NB4 (cell line): ENCODE measurements around the gene ACBD6.

ENCODE experiments used
- CTCF ChIP-seq: IDR thresholded peaks from one replicate; pipeline ENCODE4 v1.5.1; 2012; ENCODE audit warnings: low read depth, low read length
- MYC ChIP-seq: IDR thresholded peaks from 2 replicates; pipeline ENCODE4 v1.6.1; 2011; ENCODE audit warnings: low read depth, low read length
- POLR2A ChIP-seq: IDR thresholded peaks from 2 replicates; pipeline ENCODE4 v1.6.1; 2011; ENCODE audit warnings: mild to moderate bottlenecking; ENCODE audit not compliant: insufficient read length; ENCODE audit errors: extremely low read depth

DNA sequence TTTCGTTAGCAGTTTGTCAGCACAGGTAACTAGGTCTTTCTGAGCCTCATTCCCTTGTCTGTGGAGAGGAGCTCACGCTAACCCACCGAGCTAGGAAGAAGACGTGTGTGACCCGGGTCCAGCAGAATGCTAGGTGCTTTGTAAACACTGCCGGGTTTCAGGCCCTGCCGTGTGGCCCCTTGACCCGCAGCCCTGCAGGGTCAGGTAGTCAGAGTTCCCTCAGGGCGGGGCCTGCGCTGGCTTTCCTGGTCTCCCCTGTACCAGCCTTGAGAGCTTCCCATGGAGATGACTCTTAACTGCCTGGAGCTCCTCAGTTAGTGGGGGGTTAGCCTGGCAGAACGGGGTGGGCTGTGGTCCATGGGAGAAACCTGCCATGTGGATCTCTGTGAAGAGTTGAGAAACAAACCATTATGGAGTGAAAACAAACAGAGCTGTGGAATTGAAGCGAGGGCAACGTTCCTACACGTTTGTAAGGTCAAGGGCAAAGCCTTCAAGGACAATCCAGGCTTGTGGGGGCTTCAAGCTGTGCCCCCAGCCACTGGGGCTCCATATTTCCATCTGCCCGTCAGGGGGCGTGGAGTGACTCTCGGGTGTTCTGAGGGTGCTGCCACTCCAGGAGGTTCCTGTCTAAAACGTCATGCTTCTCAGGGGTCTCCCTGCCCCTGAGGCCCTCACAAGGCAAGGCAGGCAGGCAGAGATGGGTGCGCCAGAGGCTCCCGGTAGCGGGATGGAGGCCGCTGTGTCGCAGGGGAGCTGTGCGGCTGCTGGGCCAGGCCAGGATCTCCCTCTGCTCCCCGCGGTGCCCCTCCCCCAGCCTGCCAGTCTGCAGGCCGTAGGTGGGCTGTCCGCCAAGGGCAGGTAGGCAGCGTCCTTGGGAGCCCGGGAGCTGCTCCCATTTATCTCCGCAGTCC lies 248.5 kb downstream of the ACBD6 start:
- TF ChIP-seq CTCF (no peak), POLR2A (no peak), MYC (no peak)
